HUES6 (cell line): ENCODE data around the gene SNTB2.

Experiments
- H3K27ac ChIP-seq: 2 replicates; pipeline ENCODE4 v1.7.0; 2013; ENCODE audit warnings: low read depth, mild to moderate bottlenecking, low read length, inconsistent platforms
- H3K27me3 ChIP-seq: 2 replicates; pipeline ENCODE4 v1.6.1; 2013; ENCODE audit warnings: low read length; ENCODE audit not compliant: control insufficient read depth, insufficient read depth
- H3K36me3 ChIP-seq: 2 replicates; pipeline ENCODE4 v1.6.1; 2013; ENCODE audit warnings: low read length; ENCODE audit not compliant: control insufficient read depth, insufficient read depth
- H3K4me1 ChIP-seq: 2 replicates; pipeline ENCODE4 v1.6.1; 2013; ENCODE audit warnings: low read length; ENCODE audit not compliant: control insufficient read depth, insufficient read depth
- H3K4me3 ChIP-seq: 2 replicates; pipeline ENCODE4 v1.5.1; 2013; ENCODE audit warnings: low read depth, low read length
- H3K9ac ChIP-seq: one replicate; pipeline ENCODE4 v1.6.1; 2013; ENCODE audit warnings: mild to moderate bottlenecking, low read length
- H3K9me3 ChIP-seq: 2 replicates; pipeline ENCODE4 v1.6.1; 2013; ENCODE audit warnings: low read depth, low read length; ENCODE audit not compliant: control insufficient read depth, insufficient read depth

SNTB2 gene

GRCh38 chr16:69345923-69346322 lies 159.0 kb downstream of the SNTB2 start:
- Histone ChIP-seq H3K27me3 (no peaks in the 10 kb centered on the region), H3K36me3 (peaks cover 39% of the 10 kb centered on the region), H3K4me3 (no peak overlapping the region), H3K9ac (no peak overlapping the region), H3K4me1 (no peaks in the 10 kb centered on the region), H3K9me3 (no peaks in the 10 kb centered on the region), H3K27ac (no peak overlapping the region)

- Histone ChIP-seq H3K36me3 (peaks cover 32% of the 10 kb centered on the region), H3K27ac (no peak overlapping the region), H3K27me3 (no peaks in the 10 kb centered on the region), H3K9ac (no peak overlapping the region), H3K4me3 (no peak overlapping the region), H3K9me3 (no peaks in the 10 kb centered on the region), H3K4me1 (no peaks in the 10 kb centered on the region)
These were observed 159.7 kb downstream of the SNTB2 start for GRCh38 chr16:69346683-69347082.

- Histone ChIP-seq H3K27me3 (no peaks in the 10 kb centered on the region), H3K4me1 (no peaks in the 10 kb centered on the region), H3K4me3 (no peak overlapping the region), H3K36me3 (peaks cover 20% of the 10 kb centered on the region), H3K9ac (no peak overlapping the region), H3K9me3 (no peaks in the 10 kb centered on the region), H3K27ac (no peak overlapping the region)
These were observed 161.3 kb downstream of the SNTB2 start for GRCh38 chr16:69348222-69348621.

- H3K9ac ChIP-seq = no peak overlapping the region
- peaks cover 10% of the 10 kb centered on the region for H3K36me3 ChIP-seq
- H3K27me3 ChIP-seq = no peaks in the 10 kb centered on the region
- H3K9me3 ChIP-seq = no peaks in the 10 kb centered on the region
- H3K4me3 ChIP-seq = no peak overlapping the region
- no peak overlapping the region for H3K27ac ChIP-seq
- no peaks in the 10 kb centered on the region for H3K4me1 ChIP-seq
These were observed 162.6 kb downstream of the SNTB2 start for GRCh38 chr16:69349536-69349935.

GRCh38 chr16:69350536-69351133 lies 163.7 kb downstream of the SNTB2 start:
- H3K36me3 ChIP-seq = peaks cover 11% of the 10 kb centered on the region; the same call in 1 of the 2 replicates
- no peaks in the 10 kb centered on the region for H3K27me3 ChIP-seq
- no peaks in the 10 kb centered on the region for H3K9me3 ChIP-seq
- no peak overlapping the region for H3K27ac ChIP-seq
- H3K4me3 ChIP-seq = no peak overlapping the region
- H3K4me1 ChIP-seq = no peaks in the 10 kb centered on the region
- no peak overlapping the region for H3K9ac ChIP-seq

GRCh38 chr16:69351309-69352027 lies 164.5 kb downstream of the SNTB2 start, which contains the start of gene TMED6:
Gene TMED6, minus strand, starts transcription at chr16:69351786. Its CDS starts 33 bp downstream, at chr16:69351753.
- Histone ChIP-seq H3K4me1 (no peaks in the 10 kb centered on the region), H3K36me3 (peaks cover 18% of the 10 kb centered on the region), H3K9me3 (no peaks in the 10 kb centered on the region), H3K27ac (no peak within 1 kb of the TSS), H3K27me3 (no peaks in the 10 kb centered on the region), H3K4me3 (no peak within 1 kb of the TSS), H3K9ac (no peak within 1 kb of the TSS)
